HG03558 (cell line): Measurements from ENCODE around the gene ADARB2.
"Not testable (repeated sequence)": the region's sequence is repeated elsewhere in the genome, so short reads cannot be mapped to it uniquely, and the experiment has no call there.

Experiments used
- ATAC-seq: cut with Tn5 transposase; IDR thresholded peaks from one replicate; pipeline ENCODE4 v1.9.1; 2021; ENCODE audit warnings: moderate number of reproducible peaks; ENCODE audit not compliant: unreplicated experiment; ENCODE audit errors: extremely low read depth

The ADARB2 gene

GRCh38 chr10:1256432-1256725, 480.9 kb downstream of the ADARB2 start:
- ATAC-seq = no peak

- no peak for ATAC-seq
Measured at GRCh38 chr10:1255600-1256431, 481.5 kb downstream of the ADARB2 start.

GRCh38 chr10:1255118-1255517, 482.2 kb downstream of the ADARB2 start:
- ATAC-seq = no peak

- no peak for ATAC-seq
Measured at GRCh38 chr10:1253523-1254353, 483.6 kb downstream of the ADARB2 start.

DNA sequence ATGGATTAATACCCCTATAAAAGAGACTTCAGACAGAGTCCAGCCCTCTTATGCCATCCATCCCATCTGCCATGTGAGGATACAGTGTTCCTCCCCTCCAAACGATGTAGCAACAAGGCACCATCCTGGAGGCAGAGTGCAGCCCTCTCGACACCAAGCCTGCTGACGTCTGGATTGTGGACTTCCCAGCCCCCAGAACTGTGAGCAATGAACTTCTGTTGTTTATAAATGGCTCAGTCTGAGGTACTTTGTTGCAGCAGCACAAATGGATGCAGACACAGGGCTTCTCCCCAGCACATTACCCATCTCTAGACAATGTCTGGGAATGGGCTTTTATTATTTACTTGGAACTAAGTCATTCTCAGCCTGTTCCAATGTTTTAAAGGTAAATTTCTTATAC, 485.6 kb downstream of the ADARB2 start:
- ATAC-seq = no peak

- ATAC-seq = no peak
Measured at GRCh38 chr10:1249142-1249920, 488.0 kb downstream of the ADARB2 start.

DNA sequence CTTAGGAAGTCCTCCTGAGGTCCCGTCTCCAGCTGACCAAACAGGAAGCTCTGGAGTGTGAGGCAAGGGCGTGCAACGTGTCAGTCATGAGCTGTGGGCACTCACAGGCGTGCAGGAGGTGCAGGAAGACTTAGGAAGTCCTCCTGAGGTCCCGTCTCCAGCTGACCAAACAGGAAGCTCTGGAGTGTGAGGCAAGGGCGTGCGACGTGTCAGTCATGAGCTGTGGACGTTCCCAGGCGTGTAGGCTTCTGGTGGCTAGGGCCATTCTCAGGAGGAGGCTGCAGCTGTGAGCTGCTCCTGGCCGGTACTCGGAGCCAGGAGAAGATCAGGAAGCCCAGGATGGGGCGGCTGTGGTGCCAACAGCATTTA, 489.1 kb downstream of the ADARB2 start:
- ATAC-seq = not testable (repeated sequence)

DNA sequence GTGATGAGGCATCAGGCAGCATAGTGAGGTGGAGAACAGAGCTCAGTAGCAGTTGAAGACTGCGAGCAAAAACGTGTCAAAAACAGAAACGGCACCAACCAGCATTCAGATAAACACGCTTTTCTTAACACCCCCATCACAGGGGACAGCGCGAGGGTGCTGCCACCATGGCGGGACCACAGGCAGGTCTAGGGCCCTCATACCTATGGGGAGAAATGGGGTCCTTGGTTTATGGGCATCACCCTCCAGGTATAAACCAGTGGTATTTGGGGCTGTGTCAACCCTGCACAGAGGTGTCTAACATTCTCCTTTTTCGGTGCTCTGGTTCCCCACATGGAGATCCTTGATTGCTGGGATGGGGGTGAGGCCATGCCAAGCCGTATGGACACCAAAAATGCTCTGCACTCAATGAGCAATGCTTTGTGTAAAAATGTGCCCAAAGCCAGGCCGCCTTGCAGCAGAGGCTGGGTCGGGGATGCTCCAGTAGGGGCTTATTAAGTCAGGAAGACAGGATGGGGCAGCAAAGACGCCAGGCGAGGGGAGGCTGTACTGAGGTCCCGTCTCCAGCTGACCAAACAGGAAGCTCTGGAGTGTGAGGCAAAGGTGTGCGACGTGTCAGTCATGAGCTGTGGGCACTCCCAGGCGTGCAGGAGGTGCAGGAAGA, 489.6 kb downstream of the ADARB2 start:
- ATAC-seq = no peak

DNA sequence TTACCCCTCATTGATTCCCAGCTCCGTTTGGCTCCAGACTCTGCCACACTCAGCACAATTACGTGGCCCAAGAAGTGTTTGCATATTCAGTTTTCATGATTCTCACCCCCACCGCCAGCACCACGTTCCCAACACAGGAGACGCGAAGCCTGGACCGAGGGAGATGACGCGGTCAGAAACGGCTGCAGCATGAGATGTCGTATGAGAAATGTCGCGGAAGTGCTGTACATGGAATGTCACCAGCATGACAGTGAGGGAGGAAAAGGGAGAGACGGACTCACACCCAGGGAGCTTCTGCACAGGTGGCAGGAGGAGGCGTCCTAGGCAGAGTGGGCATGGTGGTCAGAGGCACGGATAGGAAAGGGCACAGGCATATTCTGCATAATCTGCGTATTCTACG, 492.8 kb downstream of the ADARB2 start:
- ATAC-seq = no peak

DNA sequence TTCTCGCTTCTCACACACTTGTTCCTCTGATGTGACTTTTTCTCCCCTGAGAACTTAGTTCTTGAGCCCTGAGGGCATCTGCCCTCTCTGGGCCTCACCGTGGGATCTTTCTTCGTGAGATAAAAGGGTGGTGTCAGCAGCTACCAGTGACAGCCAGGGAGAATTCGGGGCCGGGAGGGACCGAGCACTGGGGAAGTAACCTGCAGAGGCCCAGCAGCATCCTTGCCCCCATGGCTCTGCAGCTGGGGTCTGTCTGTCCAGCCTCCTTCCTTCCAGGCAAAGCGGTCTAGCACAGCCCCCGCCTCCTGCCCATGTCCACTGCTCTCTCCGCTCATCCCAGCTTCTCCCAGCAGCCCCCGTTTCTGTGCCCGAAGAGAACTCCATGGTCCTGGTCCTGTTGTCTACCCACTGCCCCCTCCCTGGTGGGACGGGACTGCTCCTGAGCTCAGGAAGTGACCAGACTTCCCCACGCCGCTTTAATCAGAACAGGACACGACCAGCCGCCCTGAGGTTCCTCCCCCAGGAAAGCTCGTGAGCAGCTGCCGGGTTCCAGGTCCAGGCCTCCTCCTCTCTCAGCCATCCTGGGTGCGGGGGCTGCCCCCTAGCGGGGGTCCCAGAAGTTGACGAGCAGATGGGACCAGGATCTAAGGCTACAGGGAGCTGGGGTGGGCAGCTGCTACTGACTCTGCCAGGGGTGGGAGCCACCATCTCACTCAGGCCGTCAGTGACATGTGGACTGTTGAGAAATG, 493.7 kb downstream of the ADARB2 start:
- no peak for ATAC-seq

GRCh38 chr10:1242975-1243374, 494.4 kb downstream of the ADARB2 start:
- ATAC-seq = no peak

DNA sequence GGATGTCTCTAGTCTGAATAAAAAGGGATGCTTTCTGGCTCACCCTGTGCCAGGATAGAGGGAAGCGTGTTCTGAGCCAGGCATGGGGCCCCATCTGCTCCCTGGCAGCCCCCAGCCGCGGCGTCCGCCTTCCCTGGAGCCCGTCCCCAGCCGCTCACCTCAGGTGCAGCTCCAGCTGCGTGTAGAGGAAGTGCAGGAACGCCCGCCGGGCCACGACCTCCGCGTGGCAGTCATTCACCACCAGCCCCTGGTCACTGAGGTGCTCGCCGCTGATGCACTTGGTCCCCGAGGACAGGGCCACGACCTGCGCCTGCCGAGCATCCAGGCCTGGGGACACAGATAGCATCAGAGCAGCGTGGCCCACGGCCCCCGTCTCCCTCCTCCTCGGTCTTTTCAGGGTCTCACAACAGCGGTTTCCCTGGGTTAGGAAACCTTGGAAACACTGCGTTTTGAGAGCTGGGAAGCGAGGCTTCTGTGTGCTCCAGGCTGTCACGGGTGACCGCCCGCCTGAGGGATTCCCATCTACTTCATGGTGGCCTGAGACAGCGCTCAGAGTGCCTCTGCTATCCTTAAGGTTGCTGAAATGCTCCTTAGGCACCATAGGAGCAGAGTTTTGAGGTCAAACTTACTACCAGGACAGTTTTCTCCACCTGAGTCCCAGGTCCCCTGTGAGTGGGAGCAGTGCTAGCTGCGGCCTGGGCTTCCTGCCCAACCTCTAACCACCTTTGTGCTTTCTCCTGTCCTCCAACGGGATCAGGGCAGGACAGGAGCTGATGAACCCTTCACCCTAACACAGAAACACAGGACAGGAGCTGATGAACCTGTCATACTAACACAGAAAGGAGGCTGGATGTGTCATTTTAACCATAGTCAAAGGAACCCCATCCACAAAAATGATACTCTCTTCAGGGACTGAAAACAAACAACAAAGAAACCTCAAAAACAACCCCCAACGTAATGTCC, 495.1 kb downstream of the ADARB2 start:
- ATAC-seq = no peak

DNA sequence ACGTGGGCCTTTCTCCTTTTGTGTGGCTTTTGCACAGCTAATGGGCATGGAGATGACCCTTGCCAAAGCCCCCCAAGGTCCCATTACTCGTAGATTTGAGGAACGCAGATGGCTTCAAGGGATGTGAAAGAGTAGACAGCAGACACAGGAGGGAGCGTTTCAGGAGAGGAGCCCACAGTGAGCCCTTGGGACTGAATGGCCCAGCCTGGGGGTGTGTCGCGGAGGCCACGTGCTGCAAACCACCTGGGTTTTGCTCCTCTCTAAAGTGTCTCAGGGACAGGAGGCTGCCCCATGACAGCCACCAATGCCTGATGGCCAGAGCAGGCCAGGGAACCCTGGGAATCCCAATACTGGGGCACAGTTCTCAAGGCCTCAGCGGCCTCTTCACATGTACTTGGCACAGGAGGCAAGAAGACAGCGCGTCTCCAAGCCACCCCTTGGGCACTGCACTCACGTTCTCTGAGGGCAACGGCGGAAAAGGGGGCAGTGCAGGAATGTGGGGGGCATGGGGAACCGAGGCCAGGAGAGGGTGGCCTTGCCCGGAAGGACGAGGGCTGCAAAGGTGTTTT, 495.9 kb downstream of the ADARB2 start:
- ATAC-seq = no peak

GRCh38 chr10:1240341-1240775, 497.0 kb downstream of the ADARB2 start:
- no peak for ATAC-seq

- ATAC-seq = no peak
Measured at GRCh38 chr10:1233031-1233430, 504.3 kb downstream of the ADARB2 start.

DNA sequence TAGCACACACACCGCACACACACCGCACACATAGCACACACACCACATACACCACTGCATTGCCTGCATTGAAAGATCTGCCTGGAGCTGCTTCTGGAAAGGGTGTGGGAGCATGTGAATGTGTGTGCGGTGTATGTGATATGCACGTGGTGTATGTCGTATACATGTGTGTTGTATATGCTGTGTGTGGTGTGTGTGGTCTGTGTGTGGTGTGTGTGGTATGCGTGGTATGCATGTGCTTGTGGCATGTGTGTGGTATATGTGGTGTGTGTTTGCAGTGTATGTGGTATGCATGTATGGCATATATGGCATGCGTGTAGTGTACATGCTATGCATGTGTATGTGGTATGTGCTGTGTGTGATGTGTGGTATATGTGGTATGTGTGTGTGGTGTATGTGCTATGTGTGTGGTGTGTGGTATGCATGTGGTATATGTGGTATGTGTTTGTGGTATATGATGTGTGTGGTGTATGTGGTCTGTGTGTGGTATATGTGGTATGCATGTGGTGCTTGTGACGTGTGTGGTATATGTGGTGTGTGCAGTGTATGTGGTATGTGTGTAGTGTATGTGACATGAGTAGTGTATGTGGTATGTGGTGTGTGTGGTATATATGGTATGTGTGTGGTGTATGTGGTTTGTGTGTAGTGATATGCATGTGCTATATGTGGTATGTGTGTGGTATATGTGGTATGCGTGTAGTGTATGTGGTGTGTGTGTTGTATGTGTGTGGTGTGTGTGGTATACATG, 505.0 kb downstream of the ADARB2 start:
- ATAC-seq = no peak

GRCh38 chr10:1230592-1231275, 506.6 kb downstream of the ADARB2 start:
- no peak for ATAC-seq
